OCI-M2 (cell line): ENCODE measurements around the gene NRG2.

Experiments
- DNase-seq: peaks from one replicate; lab custom pipeline; 2025; ENCODE audit not compliant: unreplicated experiment; lab: John Stamatoyannopoulos, UW

Gene NRG2

GRCh38 chr5:139951296-139951924, 91.7 kb downstream of the NRG2 start:
- no peak for DNase-seq

- DNase-seq: no peak
These were observed 92.7 kb downstream of the NRG2 start for GRCh38 chr5:139950436-139950835.

- DNase-seq: no peak
These were observed 93.4 kb downstream of the NRG2 start for GRCh38 chr5:139949710-139950109.

GRCh38 chr5:139947727-139948126, 95.4 kb downstream of the NRG2 start:
- no peak for DNase-seq

GRCh38 chr5:139946440-139946839, 96.7 kb downstream of the NRG2 start:
- no peak for DNase-seq

- no peak for DNase-seq
These were observed 97.1 kb downstream of the NRG2 start for GRCh38 chr5:139946006-139946405.

- DNase-seq: no peak
These were observed 100.9 kb downstream of the NRG2 start for GRCh38 chr5:139942243-139942642.

GRCh38 chr5:139930406-139930805, 112.7 kb downstream of the NRG2 start:
- no peak for DNase-seq

- DNase-seq: no peak
These were observed 116.1 kb downstream of the NRG2 start for GRCh38 chr5:139926797-139927503.

- DNase-seq: no peak
These were observed 117.2 kb downstream of the NRG2 start for GRCh38 chr5:139925650-139926640.

- no peak for DNase-seq
These were observed 117.9 kb downstream of the NRG2 start for GRCh38 chr5:139925216-139925562.

GRCh38 chr5:139924294-139925215, 118.5 kb downstream of the NRG2 start:
- DNase-seq: no peak

GRCh38 chr5:139919308-139919707, 123.8 kb downstream of the NRG2 start:
- no peak for DNase-seq

- DNase-seq: no peak
These were observed 127.3 kb downstream of the NRG2 start for GRCh38 chr5:139915834-139916233.

- DNase-seq: no peak
These were observed 127.8 kb downstream of the NRG2 start for GRCh38 chr5:139915266-139915665.

- no peak for DNase-seq
These were observed 128.8 kb downstream of the NRG2 start for GRCh38 chr5:139914218-139914807.

GRCh38 chr5:139912804-139913203, 130.3 kb downstream of the NRG2 start:
- DNase-seq: no peak

- DNase-seq: no peak
These were observed 130.9 kb downstream of the NRG2 start for GRCh38 chr5:139912158-139912557.

GRCh38 chr5:139911425-139912120, 131.5 kb downstream of the NRG2 start:
- no peak for DNase-seq

GRCh38 chr5:139910901-139911300, 132.2 kb downstream of the NRG2 start:
- no peak for DNase-seq
